ENCODE results near the gene SEMA6D. TPM values are rescaled to one million over a fixed set of nuclear protein-coding genes. Genes with fewer than 3 reads are reported as not detected.
A peak's percentile ranks its signal among the peaks of the same experiment; 100 is the strongest.

The SEMA6D gene
- polyA plus RNA-seq, 1 donor (not counting 4 experiments of a cell fraction or from before 2014, with no cell fraction given) = 0.67 TPM

DNA sequence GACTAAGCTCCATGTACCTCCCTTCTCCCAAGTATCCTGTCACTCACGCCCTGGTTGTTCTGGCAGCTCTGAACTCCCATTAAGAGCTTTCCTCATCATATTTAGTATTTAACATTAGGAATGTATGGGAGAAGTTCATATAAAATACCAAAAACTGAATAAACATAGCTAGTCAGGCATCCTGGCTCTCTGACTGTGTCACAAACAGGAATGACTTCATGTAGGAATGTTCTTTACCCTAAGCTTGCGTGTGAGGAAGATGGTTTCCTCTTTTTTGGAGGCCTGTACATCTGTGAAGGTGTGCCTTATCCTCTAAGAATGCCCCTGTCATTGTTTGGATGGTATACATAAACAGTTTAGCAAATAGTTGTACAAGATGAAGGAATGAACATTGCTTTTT, 38.6 kb downstream of the SEMA6D start:
- dilution Hi-C loops (cut with MboI; ENCODE audit: extremely low pct_ligation_motif_present, low sequenced_read_pairs) = no loop called here
- peaks cover 1% of the 10 kb centered on the region for H3K9me3 ChIP-seq (ENCODE audit: control insufficient read depth, low read depth, low read length)
- no peaks in the 10 kb centered on the region for H3K9me1 ChIP-seq (ENCODE audit: control insufficient read depth, extremely low read depth, insufficient read depth, low read length)
- H3K79me2 ChIP-seq (ENCODE audit: control insufficient read depth, insufficient read depth, low read length) = no peaks in the 10 kb centered on the region
- no peak for TF ChIP-seq EZH2 (IDR thresholded peaks at IDR 0.05; ENCODE audit: low read length)
- no peaks in the 10 kb centered on the region for H3K36me3 ChIP-seq (ENCODE audit: control insufficient read depth in 2 of 2, extremely low read depth in 1 of 2, insufficient read depth in 2 of 2, low read length in 2 of 2)
- H3K4me2 ChIP-seq (ENCODE audit: control insufficient read depth, extremely low read depth, insufficient read depth, low read depth, low read length) = no peak overlapping the region
- DNase-seq (ENCODE audit: low read depth, low spot score) (no peak), FAIRE-seq (no peak)
- no peak overlapping the region for H3K27ac ChIP-seq (ENCODE audit: control insufficient read depth, insufficient read depth, low read length)
- H4K20me1 ChIP-seq (ENCODE audit: control insufficient read depth, extremely low read depth, insufficient read depth, low read length) = no peaks in the 10 kb centered on the region
- peaks cover 18% of the 10 kb centered on the region for H3K4me1 ChIP-seq (ENCODE audit: control insufficient read depth, extremely low read depth, insufficient read depth, low read length)
- H2AFZ ChIP-seq (ENCODE audit: control insufficient read depth, low read length) = no peak overlapping the region
- no peak overlapping the region for H3K4me3 ChIP-seq (ENCODE audit: control insufficient read depth in 2 of 3, extremely low read depth in 1 of 3, insufficient read depth in 2 of 3, low read depth in 1 of 3, low read length in 3 of 3)
- H3K27me3 ChIP-seq (ENCODE audit: control insufficient read depth, extremely low read depth, insufficient read depth, low read length) = no peaks in the 10 kb centered on the region
- H3K9ac ChIP-seq (ENCODE audit: control insufficient read depth, extremely low read depth, insufficient read depth, low read length) = no peak overlapping the region

DNA sequence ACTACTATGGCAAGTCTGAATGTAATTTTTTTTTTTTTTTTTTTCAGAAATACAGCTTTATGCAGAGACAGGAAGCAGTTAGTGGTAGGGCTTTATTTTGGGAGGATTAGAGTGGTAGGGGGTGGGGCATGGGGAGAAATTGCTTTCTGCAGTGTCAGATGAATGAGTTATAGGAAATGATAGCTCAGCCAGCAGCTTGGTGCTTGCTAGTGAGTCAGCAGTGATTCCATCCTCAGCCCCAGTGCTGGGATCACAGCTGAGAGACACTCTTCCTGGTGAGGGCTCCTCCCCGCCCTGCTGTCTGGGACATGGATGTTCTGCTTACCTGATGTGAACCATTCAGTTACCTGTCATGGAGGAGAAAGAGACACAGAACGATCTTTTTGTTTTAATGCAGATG, 39.6 kb downstream of the SEMA6D start:
- peak; percentile 99 for FAIRE-seq

More for the DNA sequence above, 39.6 kb downstream of the SEMA6D start:
- dilution Hi-C loops (cut with MboI; ENCODE audit: extremely low pct_ligation_motif_present, low sequenced_read_pairs) = no loop called here
- DNase-seq (ENCODE audit: low read depth, low spot score) = peak; percentile 71
- Histone ChIP-seq H3K79me2 (ENCODE audit: control insufficient read depth, insufficient read depth, low read length) (no peaks in the 10 kb centered on the region), H3K9me3 (ENCODE audit: control insufficient read depth, low read depth, low read length) (peaks cover 1% of the 10 kb centered on the region), H3K27me3 (ENCODE audit: control insufficient read depth, extremely low read depth, insufficient read depth, low read length) (no peaks in the 10 kb centered on the region), H3K9ac (ENCODE audit: control insufficient read depth, extremely low read depth, insufficient read depth, low read length) (no peak overlapping the region), H3K4me3 (ENCODE audit: control insufficient read depth in 2 of 3, extremely low read depth in 1 of 3, insufficient read depth in 2 of 3, low read depth in 1 of 3, low read length in 3 of 3) (no peak overlapping the region), H4K20me1 (ENCODE audit: control insufficient read depth, extremely low read depth, insufficient read depth, low read length) (no peaks in the 10 kb centered on the region), H3K4me1 (ENCODE audit: control insufficient read depth, extremely low read depth, insufficient read depth, low read length) (peaks cover 13% of the 10 kb centered on the region), H3K36me3 (ENCODE audit: control insufficient read depth in 2 of 2, extremely low read depth in 1 of 2, insufficient read depth in 2 of 2, low read length in 2 of 2) (no peaks in the 10 kb centered on the region), H3K9me1 (ENCODE audit: control insufficient read depth, extremely low read depth, insufficient read depth, low read length) (no peaks in the 10 kb centered on the region), H2AFZ (ENCODE audit: control insufficient read depth, low read length) (no peak overlapping the region), H3K4me2 (ENCODE audit: control insufficient read depth, extremely low read depth, insufficient read depth, low read depth, low read length) (no peak overlapping the region), H3K27ac (ENCODE audit: control insufficient read depth, insufficient read depth, low read length) (no peak overlapping the region)
- TF ChIP-seq EZH2 (IDR thresholded peaks at IDR 0.05; ENCODE audit: low read length) = no peak
- TF ChIP-seq, protein P1, sequence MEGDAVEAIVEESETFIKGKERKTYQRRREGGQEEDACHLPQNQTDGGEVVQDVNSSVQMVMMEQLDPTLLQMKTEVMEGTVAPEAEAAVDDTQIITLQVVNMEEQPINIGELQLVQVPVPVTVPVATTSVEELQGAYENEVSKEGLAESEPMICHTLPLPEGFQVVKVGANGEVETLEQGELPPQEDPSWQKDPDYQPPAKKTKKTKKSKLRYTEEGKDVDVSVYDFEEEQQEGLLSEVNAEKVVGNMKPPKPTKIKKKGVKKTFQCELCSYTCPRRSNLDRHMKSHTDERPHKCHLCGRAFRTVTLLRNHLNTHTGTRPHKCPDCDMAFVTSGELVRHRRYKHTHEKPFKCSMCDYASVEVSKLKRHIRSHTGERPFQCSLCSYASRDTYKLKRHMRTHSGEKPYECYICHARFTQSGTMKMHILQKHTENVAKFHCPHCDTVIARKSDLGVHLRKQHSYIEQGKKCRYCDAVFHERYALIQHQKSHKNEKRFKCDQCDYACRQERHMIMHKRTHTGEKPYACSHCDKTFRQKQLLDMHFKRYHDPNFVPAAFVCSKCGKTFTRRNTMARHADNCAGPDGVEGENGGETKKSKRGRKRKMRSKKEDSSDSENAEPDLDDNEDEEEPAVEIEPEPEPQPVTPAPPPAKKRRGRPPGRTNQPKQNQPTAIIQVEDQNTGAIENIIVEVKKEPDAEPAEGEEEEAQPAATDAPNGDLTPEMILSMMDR (optimal IDR thresholded peaks at IDR 0.05 in 1 of 3, IDR thresholded peaks at IDR 0.05 in 1 of 3, conservative IDR thresholded peaks at IDR 0.05 in 1 of 3; ENCODE audit: extremely low read depth in 1 of 3, insufficient read depth in 2 of 3, low read length in 3 of 3) = no peak
